Hepatocyte (in vitro differentiated cells): ENCODE results near the gene CLPSL1. TPM values are rescaled to one million over a fixed set of nuclear protein-coding genes. Genes with fewer than 3 reads are reported as not detected.

Experiments
- DNase-seq: peaks from one replicate; pipeline ENCODE4 v3.0.0-alpha.2; 2016; ENCODE audit warnings: low spot score
- H2AFZ ChIP-seq: fragments of 200-600 bp; sonication (generic); 2 replicates; pipeline ENCODE4 v1.6.0; 2016; ENCODE audit warnings: antibody characterized with exemption, mild to moderate bottlenecking
- H3K27ac ChIP-seq: fragments of 200-600 bp; sonication (generic); 2 replicates; pipeline ENCODE4 v1.5.1; 2016; ENCODE audit warnings: mild to moderate bottlenecking
- H3K27me3 ChIP-seq: fragments of 200-600 bp; sonication (generic); 2 replicates; pipeline ENCODE4 v1.6.1; 2016
- H3K36me3 ChIP-seq: fragments of 200-600 bp; sonication (generic); replicated peaks from 2 replicates; pipeline ENCODE4 v1.5.1; 2016; ENCODE audit warnings: low read depth; ENCODE audit not compliant: insufficient read depth
- H3K4me1 ChIP-seq: fragments of 200-600 bp; sonication (generic); 2 replicates; pipeline ENCODE4 v1.5.1; 2016; ENCODE audit warnings: mild to moderate bottlenecking, moderate library complexity; ENCODE audit not compliant: insufficient read depth
- H3K4me2 ChIP-seq: fragments of 200-600 bp; sonication (generic); 2 replicates; pipeline ENCODE4 v1.6.0; 2016
- H3K4me3 ChIP-seq: fragments of 200-600 bp; sonication (generic); 2 replicates; pipeline ENCODE4 v1.5.1; 2016; ENCODE audit warnings: mild to moderate bottlenecking
- H3K79me2 ChIP-seq: fragments of 200-600 bp; sonication (generic); 2 replicates; pipeline ENCODE4 v1.6.0; 2017; ENCODE audit warnings: mild to moderate bottlenecking
- H3K9me2 ChIP-seq: fragments of 200-600 bp; sonication (generic); replicated peaks from 2 replicates; pipeline ENCODE4 v1.6.0; 2017; ENCODE audit warnings: mild to moderate bottlenecking; ENCODE audit not compliant: insufficient read depth
- H3K9me3 ChIP-seq: fragments of 200-600 bp; sonication (generic); 2 replicates; pipeline ENCODE4 v1.5.1; 2016; ENCODE audit warnings: low read depth, mild to moderate bottlenecking
- H4K20me1 ChIP-seq: fragments of 200-600 bp; sonication (generic); 2 replicates; pipeline ENCODE4 v1.6.0; 2016; ENCODE audit warnings: mild to moderate bottlenecking; ENCODE audit not compliant: insufficient read depth, poor library complexity, severe bottlenecking
- EZH2 ChIP-seq: fragments of 200-600 bp; sonication (generic); IDR thresholded peaks from 2 replicates; pipeline ENCODE4 v1.6.1; 2016; ENCODE audit warnings: antibody characterized with exemption, mild to moderate bottlenecking, borderline replicate concordance
- EZH2phosphoT487 ChIP-seq: fragments of 200-600 bp; sonication (generic); IDR thresholded peaks from one replicate; pipeline ENCODE4 v1.6.1; 2018; ENCODE audit warnings: antibody characterized with exemption, mild to moderate bottlenecking, low read depth, moderate library complexity; ENCODE audit not compliant: unreplicated experiment, severe bottlenecking
- WGBS: methylation state at CpG from one replicate; pipeline ENCODE4 v1.1.6; 2016; ENCODE audit warnings: low lambda C conversion rate; ENCODE audit errors: missing lambda C conversion rate; 5-methylcytosine and 5-hydroxymethylcytosine counted together
- polyA plus RNA-seq: library from polyadenylated mRNA; unstranded; fragments of >200 nt; fragmentation: Nextera tagmentation; extraction: Ambion mirVana; gene quantifications from 2 replicates; pipeline ENCODE4 v1.2.1, GENCODE V29; 2016
- total RNA-seq: library from RNA; depleted of rRNA; stranded (reverse); fragments of >200 nt; gene quantifications from 2 replicates; pipeline ENCODE4 v1.2.3, GENCODE V29; 2014
- TF ChIP-seq, protein P1 (sequence below): fragments of 200-600 bp; sonication (generic); IDR thresholded peaks from 2 replicates; pipeline ENCODE4 v1.5.1; 2016; ENCODE audit warnings: antibody characterized with exemption, mild to moderate bottlenecking; ENCODE audit not compliant: poor library complexity

The CLPSL1 gene
- total and polyA plus RNA-seq, 2 experiments from 2014 or later: not detected

DNA sequence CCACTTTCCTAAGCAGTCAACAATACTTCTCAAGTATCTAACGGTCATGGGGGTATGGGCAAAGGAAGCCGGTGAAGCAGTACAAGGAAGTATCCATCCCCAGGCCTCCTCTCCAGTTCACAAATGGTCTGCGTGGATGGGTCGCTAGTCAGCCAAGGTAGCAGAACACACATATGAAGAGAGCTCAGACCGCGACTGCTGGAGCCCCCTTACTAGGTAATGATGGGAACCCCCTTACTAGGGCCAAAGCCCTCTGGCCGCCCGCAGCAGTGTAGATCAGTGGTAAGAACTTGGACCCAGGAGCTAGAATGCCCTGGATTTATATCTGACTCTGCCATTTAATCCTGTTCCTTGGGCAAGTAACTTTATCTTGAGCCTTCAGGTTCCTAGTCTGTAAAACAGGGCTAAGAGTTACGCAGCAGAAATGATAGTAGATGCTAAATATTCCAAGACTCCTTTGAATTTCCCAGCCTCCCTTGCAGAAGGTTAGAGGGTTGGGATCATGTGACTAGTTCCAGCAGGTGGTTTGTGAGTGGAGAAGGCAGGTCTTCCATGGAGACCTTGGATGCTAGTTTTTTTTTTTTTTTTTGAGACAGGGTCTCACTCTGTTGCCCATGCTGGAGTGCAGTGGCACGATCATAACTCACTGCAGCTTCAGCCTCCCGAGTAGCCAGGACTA is 6.6 kb upstream of the CLPSL1 start:
- no peak for DNase-seq
- H3K4me1 ChIP-seq: no peaks in the 10 kb centered on the region
- 94% methylated on average over 11 of the region's 11 CpGs for WGBS

DNA sequence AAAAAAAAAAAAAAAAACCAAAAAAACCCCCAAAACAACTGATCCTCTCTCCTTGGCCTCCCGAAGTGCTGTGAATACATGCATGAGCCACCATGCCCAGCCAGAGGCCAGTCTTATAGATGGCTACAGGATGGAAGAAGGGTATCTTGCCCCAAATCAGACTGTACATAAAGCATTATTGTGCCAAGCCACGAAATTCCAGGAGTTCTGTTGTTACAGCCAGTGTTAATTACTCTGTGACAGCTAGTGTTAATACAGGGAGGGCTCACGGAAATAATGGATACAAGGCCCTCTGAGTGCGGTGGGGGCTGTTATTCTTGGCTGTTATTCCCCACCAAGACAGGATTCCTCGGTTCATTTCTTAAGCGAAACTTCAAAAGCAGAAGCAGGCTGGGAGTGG is 5.8 kb upstream of the CLPSL1 start:
- no peaks in the 10 kb centered on the region for H3K36me3 ChIP-seq
- no peak overlapping the region for H2AFZ ChIP-seq
- H3K4me2 ChIP-seq: no peak overlapping the region
- no peak overlapping the region for H3K4me3 ChIP-seq
- no peaks in the 10 kb centered on the region for H3K4me1 ChIP-seq
- TF ChIP-seq EZH2 (no peak), EZH2phosphoT487 (no peak)
- TF ChIP-seq, protein P1, sequence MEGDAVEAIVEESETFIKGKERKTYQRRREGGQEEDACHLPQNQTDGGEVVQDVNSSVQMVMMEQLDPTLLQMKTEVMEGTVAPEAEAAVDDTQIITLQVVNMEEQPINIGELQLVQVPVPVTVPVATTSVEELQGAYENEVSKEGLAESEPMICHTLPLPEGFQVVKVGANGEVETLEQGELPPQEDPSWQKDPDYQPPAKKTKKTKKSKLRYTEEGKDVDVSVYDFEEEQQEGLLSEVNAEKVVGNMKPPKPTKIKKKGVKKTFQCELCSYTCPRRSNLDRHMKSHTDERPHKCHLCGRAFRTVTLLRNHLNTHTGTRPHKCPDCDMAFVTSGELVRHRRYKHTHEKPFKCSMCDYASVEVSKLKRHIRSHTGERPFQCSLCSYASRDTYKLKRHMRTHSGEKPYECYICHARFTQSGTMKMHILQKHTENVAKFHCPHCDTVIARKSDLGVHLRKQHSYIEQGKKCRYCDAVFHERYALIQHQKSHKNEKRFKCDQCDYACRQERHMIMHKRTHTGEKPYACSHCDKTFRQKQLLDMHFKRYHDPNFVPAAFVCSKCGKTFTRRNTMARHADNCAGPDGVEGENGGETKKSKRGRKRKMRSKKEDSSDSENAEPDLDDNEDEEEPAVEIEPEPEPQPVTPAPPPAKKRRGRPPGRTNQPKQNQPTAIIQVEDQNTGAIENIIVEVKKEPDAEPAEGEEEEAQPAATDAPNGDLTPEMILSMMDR: no peak
- H3K79me2 ChIP-seq: no peaks in the 10 kb centered on the region
- no peaks in the 10 kb centered on the region for H3K9me3 ChIP-seq
- no peak overlapping the region for H3K27ac ChIP-seq
- WGBS: 80% methylated on average over 6 of the region's 6 CpGs
- H3K27me3 ChIP-seq: peaks cover 3% of the 10 kb centered on the region
- H3K9me2 ChIP-seq: no peaks in the 10 kb centered on the region
- H4K20me1 ChIP-seq: no peaks in the 10 kb centered on the region
- DNase-seq: no peak

More for the DNA sequence above, 6.6 kb upstream of the CLPSL1 start:
- Histone ChIP-seq H2AFZ (no peak overlapping the region), H3K27ac (no peak overlapping the region), H3K9me2 (no peaks in the 10 kb centered on the region), H3K4me2 (no peak overlapping the region), H3K36me3 (no peaks in the 10 kb centered on the region), H3K27me3 (peaks cover 3% of the 10 kb centered on the region), H4K20me1 (no peaks in the 10 kb centered on the region), H3K79me2 (no peaks in the 10 kb centered on the region), H3K4me3 (no peak overlapping the region), H3K9me3 (no peaks in the 10 kb centered on the region)
- TF ChIP-seq, protein P1: no peak
- TF ChIP-seq EZH2phosphoT487 (no peak), EZH2 (no peak)

DNA sequence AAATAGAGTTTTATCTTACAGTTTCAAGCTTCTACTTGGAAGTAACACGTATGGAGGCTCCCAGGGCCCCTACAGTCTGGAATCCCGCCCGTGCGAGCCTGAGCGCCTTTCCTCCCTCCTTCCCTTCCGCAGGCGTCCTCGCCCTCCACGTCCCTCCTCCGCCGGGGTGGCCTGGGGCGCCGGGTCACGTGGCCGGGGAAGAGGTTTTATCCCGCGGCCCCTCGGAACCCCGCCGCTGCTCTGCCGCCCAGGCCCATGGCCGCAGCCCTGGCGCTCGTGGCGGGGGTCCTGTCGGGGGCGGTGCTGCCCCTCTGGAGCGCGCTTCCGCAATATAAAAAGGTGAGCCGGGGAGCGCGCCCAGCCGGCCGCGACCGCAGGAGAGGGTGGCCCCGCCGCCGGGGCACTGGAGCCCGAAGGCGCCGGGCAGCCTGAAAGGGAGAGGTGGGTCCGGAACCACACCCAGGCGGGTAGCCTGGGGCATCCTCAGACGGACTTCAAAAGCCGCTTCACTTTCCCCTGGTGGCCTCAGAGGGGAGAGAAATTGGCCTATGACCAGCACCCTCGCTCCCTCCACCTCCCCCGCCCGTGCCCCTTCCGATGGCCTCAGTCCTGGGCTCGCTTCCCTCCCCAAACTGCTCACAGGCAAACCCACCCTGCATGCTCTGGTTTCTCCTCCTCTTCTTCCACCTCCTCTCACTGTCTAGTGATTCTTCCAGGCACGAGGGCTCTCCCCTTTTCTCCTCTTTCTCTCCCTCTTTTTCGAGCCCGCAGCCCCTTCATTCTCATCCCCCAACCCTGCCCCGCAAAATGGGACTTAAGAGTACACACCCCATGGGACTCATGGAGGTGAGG is 4.2 kb upstream of the CLPSL1 start, which contains the start of gene CLPSL2:
Gene CLPSL2, plus strand, starts transcription at position 235 of the 852 bp plus-strand sequence. Its CDS starts 21 bp downstream, at position 256.
- no peaks in the 10 kb centered on the region for H3K79me2 ChIP-seq
- peaks cover 3% of the 10 kb centered on the region for H3K27me3 ChIP-seq
- H3K4me2 ChIP-seq: peak within 1 kb of the TSS; percentile 99
- 2% methylated on average over 46 of the region's 56 CpGs for WGBS
- H2AFZ ChIP-seq: peak within 1 kb of the TSS; percentile 80
- no peaks in the 10 kb centered on the region for H4K20me1 ChIP-seq
- H3K36me3 ChIP-seq: no peaks in the 10 kb centered on the region
- peak within 1 kb of the TSS; percentile 59 for H3K4me3 ChIP-seq
- H3K9me3 ChIP-seq: no peaks in the 10 kb centered on the region
- no peaks in the 10 kb centered on the region for H3K4me1 ChIP-seq
- TF ChIP-seq, protein P1: no peak
- DNase-seq: peak; percentile 47
- no peaks in the 10 kb centered on the region for H3K9me2 ChIP-seq
- H3K27ac ChIP-seq: no peak within 1 kb of the TSS
